Tibial artery (tissue), 4 donors: Measurements from ENCODE around the gene GNL3.
A peak's percentile ranks its signal among the peaks of the same experiment; 100 is the strongest.

Source experiments
- DNase-seq, 2 donors: peaks; one replicate each; pipeline ENCODE4 v3.0.0-alpha.2; 2019
- H3K27ac ChIP-seq, 2 donors: fragments of 200-600 bp; sonication (generic) in 1 of 2; 1 replicate in 1 of 2; 2 replicates in 1 of 2; pipeline ENCODE4 v1.5.1; 2018 to 2019; ENCODE audit warnings: mild to moderate bottlenecking in 1 of 2
- H3K27me3 ChIP-seq, 2 donors: fragments of 200-600 bp; sonication (generic) in 1 of 2; one replicate each; pipeline versions ENCODE4 v1.5.1 to v1.6.0; 2016 to 2019
- H3K36me3 ChIP-seq, 3 donors: fragments of 200-600 bp; sonication (generic) in 2 of 3; one replicate each; pipeline ENCODE4 v1.5.1; 2016 to 2019; ENCODE audit warnings: mild to moderate bottlenecking in 2 of 3
- H3K4me1 ChIP-seq, 4 donors: fragments of 200-600 bp; sonication (generic) in 2 of 4; 1 replicate in 3 of 4; 2 replicates in 1 of 4; pipeline ENCODE4 v1.5.1; 2016 to 2019
- H3K4me3 ChIP-seq, 2 donors: fragments of 200-600 bp; sonication (generic) in 1 of 2; 1 replicate in 1 of 2; 2 replicates in 1 of 2; pipeline ENCODE4 v1.5.1; 2018 to 2019; ENCODE audit warnings: mild to moderate bottlenecking in 2 of 2
- H3K9me3 ChIP-seq, 3 donors: fragments of 200-600 bp; sonication (generic) in 1 of 3; one replicate each; pipeline ENCODE4 v1.5.1; 2016 to 2019
- intact Hi-C: fragments of 100-400 bp; cut with DNase I; formaldehyde crosslinking; loops from one replicate; pipeline ENCODE4 v1.15.0; 2023; ENCODE audit warnings: low total_unique reads
- TF ChIP-seq, protein P1 (sequence below), 2 experiments: fragments of 200-600 bp in 1 of 2; fragments of 450-650 bp in 1 of 2; IDR thresholded peaks; one replicate each; pipeline ENCODE4 v1.5.1; 2017 to 2019; ENCODE audit warnings: antibody characterized with exemption in 2 of 2, mild to moderate bottlenecking in 1 of 2, moderate library complexity in 1 of 2

The GNL3 gene

DNA sequence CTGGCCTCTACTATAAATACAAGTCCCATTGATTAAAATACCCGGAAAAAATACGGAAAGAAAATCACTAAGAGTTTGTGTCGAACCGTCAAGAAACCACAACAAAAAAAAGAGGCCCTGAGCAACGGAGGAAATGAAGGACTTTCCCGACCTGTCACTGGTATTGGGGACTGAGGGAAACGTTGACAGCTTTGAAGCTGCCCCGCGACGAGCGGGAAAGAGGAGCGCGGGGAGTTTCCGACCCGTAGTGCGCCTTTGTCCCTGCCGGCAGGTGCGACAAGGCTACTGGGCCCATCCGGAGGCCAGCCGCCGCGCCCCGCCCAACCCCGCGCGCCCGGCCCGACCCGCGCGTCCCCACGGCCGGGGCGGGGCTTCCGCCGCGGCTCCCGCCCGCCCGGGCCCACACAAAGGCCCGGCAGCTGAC is 535 bp upstream of the GNL3 start:
- Histone ChIP-seq H3K27ac (peak overlapping the region; percentile 90 to 99), H3K27me3 (no peaks in the 10 kb centered on the region), H3K36me3 (peaks cover 31 to 39% (median 33%) of the 10 kb centered on the region in 3 donors), H3K4me1 (peaks cover 0 to 56% (median 32%) of the 10 kb centered on the region in 4 donors), H3K9me3 (no peaks in the 10 kb centered on the region), H3K4me3 (peak overlapping the region; percentile 71 to 74)
- DNase-seq, result peak; percentile 68 to 89
- TF ChIP-seq, protein P1, sequence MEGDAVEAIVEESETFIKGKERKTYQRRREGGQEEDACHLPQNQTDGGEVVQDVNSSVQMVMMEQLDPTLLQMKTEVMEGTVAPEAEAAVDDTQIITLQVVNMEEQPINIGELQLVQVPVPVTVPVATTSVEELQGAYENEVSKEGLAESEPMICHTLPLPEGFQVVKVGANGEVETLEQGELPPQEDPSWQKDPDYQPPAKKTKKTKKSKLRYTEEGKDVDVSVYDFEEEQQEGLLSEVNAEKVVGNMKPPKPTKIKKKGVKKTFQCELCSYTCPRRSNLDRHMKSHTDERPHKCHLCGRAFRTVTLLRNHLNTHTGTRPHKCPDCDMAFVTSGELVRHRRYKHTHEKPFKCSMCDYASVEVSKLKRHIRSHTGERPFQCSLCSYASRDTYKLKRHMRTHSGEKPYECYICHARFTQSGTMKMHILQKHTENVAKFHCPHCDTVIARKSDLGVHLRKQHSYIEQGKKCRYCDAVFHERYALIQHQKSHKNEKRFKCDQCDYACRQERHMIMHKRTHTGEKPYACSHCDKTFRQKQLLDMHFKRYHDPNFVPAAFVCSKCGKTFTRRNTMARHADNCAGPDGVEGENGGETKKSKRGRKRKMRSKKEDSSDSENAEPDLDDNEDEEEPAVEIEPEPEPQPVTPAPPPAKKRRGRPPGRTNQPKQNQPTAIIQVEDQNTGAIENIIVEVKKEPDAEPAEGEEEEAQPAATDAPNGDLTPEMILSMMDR (IDR thresholded peaks at IDR 0.05), result peak in 1 of 2 experiments; percentile 17
- intact Hi-C loops, result loop anchor here (10.0 kb wide), 1 partner anchor 230 kb away; the partner anchor contains the start of genes NISCH and TNNC1

DNA sequence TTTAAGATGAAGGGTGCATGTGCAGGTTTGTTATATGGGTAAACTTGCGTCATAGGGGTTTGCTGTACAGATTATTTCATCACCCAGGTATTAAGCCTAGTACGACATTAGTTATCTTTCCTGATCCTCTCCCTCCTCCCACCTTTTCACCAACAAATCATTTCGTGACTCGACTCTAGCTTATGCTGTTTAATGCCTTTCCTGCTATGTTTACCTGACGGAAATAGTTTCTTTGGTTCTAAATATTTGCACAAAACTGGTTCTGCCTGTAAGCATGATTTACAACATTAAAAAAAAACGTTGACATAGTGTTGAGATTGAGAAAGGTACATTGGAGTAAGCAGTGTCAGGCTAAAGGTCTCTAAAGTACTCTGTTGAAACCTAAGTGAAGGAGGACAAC is 2.4 kb downstream of the GNL3 start:
- Histone ChIP-seq H3K4me1 (peaks cover 0 to 30% (median 21%) of the 10 kb centered on the region in 4 donors), H3K9me3 (no peaks in the 10 kb centered on the region), H3K27ac (no peak overlapping the region), H3K4me3 (no peak overlapping the region), H3K36me3 (peaks cover 57 to 64% (median 62%) of the 10 kb centered on the region in 3 donors), H3K27me3 (no peaks in the 10 kb centered on the region)
- TF ChIP-seq, protein P1 (IDR thresholded peaks at IDR 0.05), result no peak
- no peak for DNase-seq
- intact Hi-C loops, result loop anchor here (10.0 kb wide), 1 partner anchor 233 kb away; the partner anchor contains the start of genes NISCH and TNNC1

DNA sequence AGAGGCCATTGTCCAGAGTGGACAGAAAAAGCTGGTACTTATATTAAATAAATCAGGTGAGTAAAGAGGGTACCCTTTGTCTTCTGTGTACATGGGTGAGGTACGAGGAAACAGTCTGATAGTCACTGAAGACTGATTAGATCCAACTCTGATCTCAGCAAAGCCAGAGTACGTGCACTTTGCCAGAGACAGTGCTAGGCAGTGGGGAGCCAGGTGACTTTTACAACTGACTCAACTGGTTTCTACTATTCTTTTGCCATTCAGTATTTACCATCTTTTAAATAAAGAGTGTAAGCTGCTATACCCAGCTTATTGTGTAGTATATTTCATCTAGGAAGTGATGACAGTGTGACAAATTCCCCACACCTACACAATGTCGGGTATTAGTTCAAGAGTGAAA is 3.3 kb downstream of the GNL3 start:
- intact Hi-C loops, result loop anchor here (10.0 kb wide), 1 partner anchor 234 kb away; the partner anchor contains the start of genes NISCH and TNNC1
- no peak overlapping the region for H3K27ac ChIP-seq
- H3K9me3 ChIP-seq, result no peaks in the 10 kb centered on the region
- H3K27me3 ChIP-seq, result no peaks in the 10 kb centered on the region
- TF ChIP-seq, protein P1 (IDR thresholded peaks at IDR 0.05), result no peak
- no peak overlapping the region for H3K4me3 ChIP-seq
- no peak for DNase-seq
- H3K36me3 ChIP-seq, result peaks cover 66 to 72% (median 69%) of the 10 kb centered on the region in 3 donors
- peaks cover 0 to 22% (median 15%) of the 10 kb centered on the region in 4 donors for H3K4me1 ChIP-seq

DNA sequence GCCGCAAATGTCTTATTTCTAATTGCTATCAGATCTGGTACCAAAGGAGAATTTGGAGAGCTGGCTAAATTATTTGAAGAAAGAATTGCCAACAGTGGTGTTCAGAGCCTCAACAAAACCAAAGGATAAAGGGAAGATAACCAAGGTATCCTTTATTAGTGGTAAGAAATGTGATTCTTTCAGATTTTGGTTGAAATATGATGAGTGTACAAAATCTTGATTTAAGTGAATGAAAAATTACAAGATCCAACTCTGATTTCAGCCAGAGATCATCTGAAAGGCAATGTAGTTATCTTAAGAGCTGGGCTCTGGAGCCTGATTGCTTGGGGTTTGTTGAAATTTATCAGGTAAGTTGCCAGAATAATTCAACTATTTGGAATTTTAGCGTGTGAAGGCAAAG is 4.7 kb downstream of the GNL3 start:
- intact Hi-C loops, result no loop called here
- Histone ChIP-seq H3K27ac (no peak overlapping the region), H3K4me1 (peaks cover 0 to 13% (median 10%) of the 10 kb centered on the region in 4 donors), H3K27me3 (no peaks in the 10 kb centered on the region), H3K9me3 (no peaks in the 10 kb centered on the region), H3K4me3 (no peak overlapping the region), H3K36me3 (peaks cover 79 to 85% (median 81%) of the 10 kb centered on the region in 3 donors)
- no peak for DNase-seq
- TF ChIP-seq, protein P1 (IDR thresholded peaks at IDR 0.05), result no peak

DNA sequence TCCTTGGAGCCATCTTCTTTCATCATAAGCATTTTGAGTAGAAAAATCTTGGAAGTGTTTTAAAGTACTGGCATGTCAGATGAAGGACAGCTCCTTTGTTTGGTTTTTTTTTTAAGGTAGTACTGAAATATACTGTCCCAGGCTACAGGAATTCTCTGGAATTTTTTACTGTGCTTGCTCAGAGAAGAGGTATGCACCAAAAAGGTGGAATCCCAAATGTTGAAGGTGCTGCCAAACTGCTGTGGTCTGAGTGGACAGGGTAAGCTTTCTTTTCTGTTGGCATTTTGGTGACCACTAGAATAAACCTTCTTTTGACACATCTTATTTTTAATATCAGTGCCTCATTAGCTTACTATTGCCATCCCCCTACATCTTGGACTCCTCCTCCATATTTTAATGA is 7.2 kb downstream of the GNL3 start:
- Histone ChIP-seq H3K4me1 (no peaks in the 10 kb centered on the region), H3K9me3 (no peaks in the 10 kb centered on the region), H3K27me3 (no peaks in the 10 kb centered on the region), H3K36me3 (peaks cover 89 to 99% (median 96%) of the 10 kb centered on the region in 3 donors), H3K27ac (no peak overlapping the region), H3K4me3 (no peak overlapping the region)
- intact Hi-C loops, result no loop called here
- TF ChIP-seq, protein P1 (IDR thresholded peaks at IDR 0.05), result no peak
- DNase-seq, result no peak
